ENCODE results near the gene FAM3A. TPM values are rescaled to one million over a fixed set of nuclear protein-coding genes. Genes with fewer than 3 reads are reported as not detected.

FAM3A gene
- total and polyA plus RNA-seq, 2 of the 8 experiments (the other 6 are each of a cell fraction or from before 2014, with no cell fraction given): 16.2 to 18.6 TPM

- no peaks in the 10 kb centered on the region for H3K9me3 ChIP-seq (ENCODE audit: insufficient read depth in 2 of 2, low read depth in 1 of 2, low read length in 1 of 2)
- no peaks in the 10 kb centered on the region for H3K79me2 ChIP-seq (ENCODE audit: control insufficient read depth in 1 of 2, insufficient read depth in 2 of 2, low read length in 2 of 2)
- 41% methylated on average over 23 of the region's 34 CpGs; no CpG with 5 or more reads in 1 of the 2 experiments for WGBS, 2 experiments (ENCODE audit: extremely low coverage in 1 of 2, insufficient coverage in 1 of 2, insufficient read length in 1 of 2, insufficient replicate concordance in 2 of 2, low coverage in 1 of 2, low lambda C conversion rate in 2 of 2, missing lambda C conversion rate in 1 of 2)
- H4K91ac ChIP-seq (replicated peaks; ENCODE audit: insufficient read length, low read length): no peak overlapping the region
- no peak overlapping the region for H4K5ac ChIP-seq (ENCODE audit: insufficient read length, low read depth, low read length)
- H3K56ac ChIP-seq (replicated peaks; ENCODE audit: insufficient read length, low read depth, low read length): no peak overlapping the region
- POLR2A ChIA-PET (ENCODE audit: partially characterized antibody): interaction anchor here (1.0 to 1.5 kb wide), 4 partner anchors 11 to 142 kb away, joined by 3 to 5 read pairs (median 3); partner anchors contain the start of gene RPL10
- CTCF ChIA-PET (ENCODE audit: partially characterized antibody): no interaction called here
- no peak overlapping the region for H2BK20ac ChIP-seq (ENCODE audit: low read length)
- no peak overlapping the region for H3K14ac ChIP-seq (ENCODE audit: insufficient read length)
- no peaks in the 10 kb centered on the region for H3K36me3 ChIP-seq (ENCODE audit: control insufficient read depth in 2 of 4, insufficient read depth in 4 of 4, low read length in 3 of 4)
- H2BK120ac ChIP-seq (replicated peaks; ENCODE audit: low read depth, low read length): no peak overlapping the region
- H3K79me1 ChIP-seq (ENCODE audit: low read depth, low read length): no peaks in the 10 kb centered on the region
- H2BK5ac ChIP-seq (ENCODE audit: low read depth, low read length): no peak overlapping the region
- H3K27me3 ChIP-seq (replicated peaks in 1 of 4; ENCODE audit: control insufficient read depth in 3 of 4, extremely low read depth in 1 of 4, insufficient read depth in 3 of 4, low read length in 3 of 4): no peaks in the 10 kb centered on the region
- H3K4me3 ChIP-seq (ENCODE audit: extremely low read depth in 1 of 4, insufficient read depth in 2 of 4, low read depth in 3 of 4, low read length in 4 of 4): peak overlapping the region; percentile 40 to 81 (median 49)
- H3K27ac ChIP-seq (ENCODE audit: low read depth, low read length): no peak overlapping the region
- H3K23me2 ChIP-seq (ENCODE audit: low read depth, low read length): peaks cover 9% of the 10 kb centered on the region
- H2BK12ac ChIP-seq (ENCODE audit: low read depth, low read length): no peak overlapping the region
- FAIRE-seq (no peak), DNase-seq (ENCODE audit: low read depth in 1 of 2, low spot score in 2 of 2) (no peak)
- no peak overlapping the region for H2BK15ac ChIP-seq (ENCODE audit: low read length)
- H4K20me1 ChIP-seq (replicated peaks in 1 of 2; ENCODE audit: control insufficient read depth in 1 of 2, insufficient read depth in 2 of 2, low read length in 2 of 2): no peaks in the 10 kb centered on the region
- peaks cover 1 to 10% (median 7%) of the 10 kb centered on the region in 4 experiments; a peak in 6 of 7 replicates for H3K4me1 ChIP-seq (replicated peaks in 1 of 4; ENCODE audit: control insufficient read depth in 3 of 4, insufficient read depth in 4 of 4, low read length in 3 of 4)
- H3K18ac ChIP-seq (ENCODE audit: extremely low read depth, low read length): no peak overlapping the region; the same call in 1 of the 2 replicates
- H3K9ac ChIP-seq (replicated peaks in 1 of 4; ENCODE audit: extremely low read depth in 1 of 4, low read depth in 3 of 4, low read length in 3 of 4): peak overlapping the region in 2 of 4 experiments; percentile 51 to 68; a peak in 4 of 7 replicates
- no peak overlapping the region for H3K4ac ChIP-seq (replicated peaks; ENCODE audit: insufficient read length, low read depth, low read length)
- peak overlapping the region; percentile 74 to 99 for H3K4me2 ChIP-seq (ENCODE audit: insufficient read depth in 1 of 2, low read depth in 2 of 2, low read length in 2 of 2)
- H3K23ac ChIP-seq (ENCODE audit: insufficient read length): no peak overlapping the region
- H4K8ac ChIP-seq (ENCODE audit: extremely low read depth, insufficient read depth, low read length): no peak overlapping the region
- H2AFZ ChIP-seq (ENCODE audit: low read length): no peak overlapping the region
- H2AK5ac ChIP-seq (ENCODE audit: low read depth, low read length): no peak overlapping the region
- no peak for TF ChIP-seq HDAC2 (IDR thresholded peaks at IDR 0.05; ENCODE audit: borderline replicate concordance in 1 of 2, low read depth in 2 of 2, low read length in 2 of 2)
- TF ChIP-seq CTBP2 (IDR thresholded peaks at IDR 0.05; ENCODE audit: borderline replicate concordance, insufficient read depth, insufficient read length, low read length): no peak
- no peak for TF ChIP-seq SIN3A (conservative IDR thresholded peaks at IDR 0.05 in 1 of 2, IDR thresholded peaks at IDR 0.05 in 1 of 2; ENCODE audit: low read depth in 1 of 2, low read length in 2 of 2)
- TF ChIP-seq SIX5 (IDR thresholded peaks at IDR 0.05; ENCODE audit: low read depth, low read length): no peak
- TF ChIP-seq MAFK (IDR thresholded peaks at IDR 0.05; ENCODE audit: low read depth, low read length): no peak
- TF ChIP-seq, protein P1, sequence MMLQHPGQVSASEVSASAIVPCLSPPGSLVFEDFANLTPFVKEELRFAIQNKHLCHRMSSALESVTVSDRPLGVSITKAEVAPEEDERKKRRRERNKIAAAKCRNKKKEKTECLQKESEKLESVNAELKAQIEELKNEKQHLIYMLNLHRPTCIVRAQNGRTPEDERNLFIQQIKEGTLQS (IDR thresholded peaks at IDR 0.05; ENCODE audit: insufficient read depth, low read depth, low read length): no peak
- TF ChIP-seq KDM5A (IDR thresholded peaks at IDR 0.05; ENCODE audit: low read length): no peak
- TF ChIP-seq KDM4A (IDR thresholded peaks at IDR 0.05; ENCODE audit: low read depth, low read length, severe bottlenecking): no peak
- no peak for TF ChIP-seq POU5F1 (IDR thresholded peaks at IDR 0.05; ENCODE audit: low read depth, low read length)
- no peak for TF ChIP-seq KDM1A (IDR thresholded peaks at IDR 0.05; ENCODE audit: borderline replicate concordance, low read length)
Measured at GRCh38 chrX:154515090-154515965, 704 bp downstream of the FAM3A start.

Data from H1 (cell line).